NK-92 (cell line): ENCODE data around the gene SUSD4.

Source experiments
- DNase-seq: peaks from one replicate; lab custom pipeline; 2025; ENCODE audit not compliant: unreplicated experiment; lab: John Stamatoyannopoulos, UW

The SUSD4 gene

GRCh38 chr1:223216531-223217205 is 147.3 kb downstream of the SUSD4 start:
- no peak for DNase-seq

GRCh38 chr1:223216074-223216473 is 147.9 kb downstream of the SUSD4 start:
- no peak for DNase-seq

GRCh38 chr1:223215026-223215425 is 148.9 kb downstream of the SUSD4 start:
- DNase-seq = no peak

GRCh38 chr1:223214261-223214807 is 149.6 kb downstream of the SUSD4 start:
- no peak for DNase-seq

GRCh38 chr1:223212441-223212840 is 151.5 kb downstream of the SUSD4 start:
- DNase-seq = no peak

- no peak for DNase-seq
Measured at GRCh38 chr1:223211323-223211985, 152.5 kb downstream of the SUSD4 start.

- no peak for DNase-seq
Measured at GRCh38 chr1:223210788-223211120, 153.2 kb downstream of the SUSD4 start.

- no peak for DNase-seq
Measured at GRCh38 chr1:223209992-223210787, 153.8 kb downstream of the SUSD4 start.

- no peak for DNase-seq
Measured at GRCh38 chr1:223209293-223209898, 154.6 kb downstream of the SUSD4 start.

- no peak for DNase-seq
Measured at GRCh38 chr1:223208164-223209076, 155.6 kb downstream of the SUSD4 start.

GRCh38 chr1:223207293-223208066 is 156.5 kb downstream of the SUSD4 start:
- DNase-seq = no peak

GRCh38 chr1:223204424-223204823 is 159.6 kb downstream of the SUSD4 start:
- no peak for DNase-seq

GRCh38 chr1:223203694-223204093 is 160.3 kb downstream of the SUSD4 start:
- no peak for DNase-seq

- DNase-seq = no peak
Measured at GRCh38 chr1:223203034-223203408, 161.0 kb downstream of the SUSD4 start.

- DNase-seq = no peak
Measured at GRCh38 chr1:223202376-223203033, 161.5 kb downstream of the SUSD4 start.

- no peak for DNase-seq
Measured at GRCh38 chr1:223201967-223202366, 162.0 kb downstream of the SUSD4 start.

GRCh38 chr1:223200903-223201302 is 163.1 kb downstream of the SUSD4 start:
- no peak for DNase-seq

- no peak for DNase-seq
Measured at GRCh38 chr1:223199094-223199647, 164.8 kb downstream of the SUSD4 start.

- DNase-seq = no peak
Measured at GRCh38 chr1:223198628-223198965, 165.4 kb downstream of the SUSD4 start.
